Measurements from ENCODE around the gene ZNF787.
A peak's percentile ranks its signal among the peaks of the same experiment; 100 is the strongest.

The ZNF787 gene

GRCh38 chr19:56124578-56124977, 3.5 kb upstream of the ZNF787 start:
- no peak for TF ChIP-seq CTCF (IDR thresholded peaks at IDR 0.05)
- no peaks in the 10 kb centered on the region for H3K36me3 ChIP-seq
- no peak overlapping the region for H3K27ac ChIP-seq
- H3K4me3 ChIP-seq (ENCODE audit: low read depth in 1 of 2, low read length in 1 of 2), result no peak overlapping the region
- H3K27me3 ChIP-seq, result no peaks in the 10 kb centered on the region
- H3K4me1 ChIP-seq (ENCODE audit: control insufficient read depth in 1 of 2, insufficient read depth in 1 of 2, low read depth in 1 of 2, low read length in 1 of 2), result peaks cover 15 to 17% of the 10 kb centered on the region in 2 experiments
- no peaks in the 10 kb centered on the region for H3K9me3 ChIP-seq

GRCh38 chr19:56123266-56123891, 2.3 kb upstream of the ZNF787 start:
- H3K36me3 ChIP-seq, result no peaks in the 10 kb centered on the region
- no peaks in the 10 kb centered on the region for H3K9me3 ChIP-seq
- no peak for TF ChIP-seq CTCF (IDR thresholded peaks at IDR 0.05)
- no peaks in the 10 kb centered on the region for H3K27me3 ChIP-seq
- peaks cover 27 to 29% of the 10 kb centered on the region in 2 experiments for H3K4me1 ChIP-seq (ENCODE audit: control insufficient read depth in 1 of 2, insufficient read depth in 1 of 2, low read depth in 1 of 2, low read length in 1 of 2)
- no peak overlapping the region for H3K27ac ChIP-seq
- H3K4me3 ChIP-seq (ENCODE audit: low read depth in 1 of 2, low read length in 1 of 2), result no peak overlapping the region

GRCh38 chr19:56120371-56121179, 520 bp downstream of the ZNF787 start:
- peaks cover 51 to 57% of the 10 kb centered on the region in 2 experiments for H3K4me1 ChIP-seq (ENCODE audit: control insufficient read depth in 1 of 2, insufficient read depth in 1 of 2, low read depth in 1 of 2, low read length in 1 of 2)
- peak overlapping the region; percentile 99 for H3K27ac ChIP-seq
- H3K36me3 ChIP-seq, result peaks cover 4% of the 10 kb centered on the region
- TF ChIP-seq CTCF (IDR thresholded peaks at IDR 0.05), result peak; percentile 72
- no peaks in the 10 kb centered on the region for H3K9me3 ChIP-seq
- H3K27me3 ChIP-seq, result no peaks in the 10 kb centered on the region
- H3K4me3 ChIP-seq (ENCODE audit: low read depth in 1 of 2, low read length in 1 of 2), result peak overlapping the region; percentile 63 to 87

GRCh38 chr19:56120002-56120370, 1.1 kb downstream of the ZNF787 start:
- peak overlapping the region; percentile 99 for H3K27ac ChIP-seq
- peak overlapping the region; percentile 63 to 87 for H3K4me3 ChIP-seq (ENCODE audit: low read depth in 1 of 2, low read length in 1 of 2)
- no peaks in the 10 kb centered on the region for H3K27me3 ChIP-seq
- H3K4me1 ChIP-seq (ENCODE audit: control insufficient read depth in 1 of 2, insufficient read depth in 1 of 2, low read depth in 1 of 2, low read length in 1 of 2), result peaks cover 57 to 61% of the 10 kb centered on the region in 2 experiments
- TF ChIP-seq CTCF (IDR thresholded peaks at IDR 0.05), result no peak
- H3K9me3 ChIP-seq, result no peaks in the 10 kb centered on the region
- peaks cover 5% of the 10 kb centered on the region for H3K36me3 ChIP-seq

- Histone ChIP-seq H3K9me3 (no peaks in the 10 kb centered on the region), H3K36me3 (peaks cover 5% of the 10 kb centered on the region), H3K4me3 (ENCODE audit: low read depth in 1 of 2, low read length in 1 of 2) (peak overlapping the region; percentile 63 to 87), H3K4me1 (ENCODE audit: control insufficient read depth in 1 of 2, insufficient read depth in 1 of 2, low read depth in 1 of 2, low read length in 1 of 2) (peaks cover 61 to 65% of the 10 kb centered on the region in 2 experiments), H3K27ac (peak overlapping the region; percentile 99), H3K27me3 (no peaks in the 10 kb centered on the region)
- no peak for TF ChIP-seq CTCF (IDR thresholded peaks at IDR 0.05)
Observed at GRCh38 chr19:56119582-56119978, 1.5 kb downstream of the ZNF787 start.

All from neutrophil (primary cell).